HL-60 (cell line): ENCODE data around the gene KCNT1.

Experiments used
- DNase-seq, 2 experiments: peaks; one replicate each; pipeline ENCODE4 v3.0.0-alpha.2; 2010 to 2020; ENCODE audit warnings: low read depth in 1 of 2, low spot score in 1 of 2
- H3K27ac ChIP-seq: fragments of 250-450 bp; sonication (Bioruptor Pico); replicated peaks from 2 replicates; pipeline ENCODE4 v1.5.1; 2020; ENCODE audit warnings: mild to moderate bottlenecking, moderate library complexity
- H3K27me3 ChIP-seq: fragments of 250-450 bp; sonication (Bioruptor Pico); 2 replicates; pipeline ENCODE4 v1.5.1; 2021; ENCODE audit warnings: mild to moderate bottlenecking, moderate library complexity; ENCODE audit not compliant: insufficient read depth, poor library complexity, severe bottlenecking
- H3K4me3 ChIP-seq: replicated peaks from 2 replicates; pipeline ENCODE4 v1.5.1; 2011; ENCODE audit warnings: mild to moderate bottlenecking, control low read depth, low read length; ENCODE audit not compliant: insufficient read depth
- GABPA ChIP-seq: IDR thresholded peaks from 2 replicates; pipeline ENCODE4 v1.6.1; 2012; ENCODE audit warnings: low read depth
- POLR2AphosphoS5 ChIP-seq: IDR thresholded peaks from 2 replicates; pipeline ENCODE4 v1.6.1; 2012; ENCODE audit warnings: low read depth
- SPI1 ChIP-seq: IDR thresholded peaks from 2 replicates; pipeline ENCODE4 v1.6.1; 2012; ENCODE audit warnings: low read depth, mild to moderate bottlenecking, borderline replicate concordance
- TF ChIP-seq, protein P1 (sequence below): IDR thresholded peaks from 2 replicates; pipeline ENCODE4 v1.6.1; 2012; ENCODE audit warnings: low read depth; ENCODE audit not compliant: insufficient replicate concordance
- TF ChIP-seq, protein P2 (sequence below): IDR thresholded peaks from one replicate; pipeline ENCODE4 v1.5.1; 2011; ENCODE audit warnings: low read length, control low read depth, inconsistent platforms; ENCODE audit not compliant: insufficient read depth

Gene KCNT1

DNA sequence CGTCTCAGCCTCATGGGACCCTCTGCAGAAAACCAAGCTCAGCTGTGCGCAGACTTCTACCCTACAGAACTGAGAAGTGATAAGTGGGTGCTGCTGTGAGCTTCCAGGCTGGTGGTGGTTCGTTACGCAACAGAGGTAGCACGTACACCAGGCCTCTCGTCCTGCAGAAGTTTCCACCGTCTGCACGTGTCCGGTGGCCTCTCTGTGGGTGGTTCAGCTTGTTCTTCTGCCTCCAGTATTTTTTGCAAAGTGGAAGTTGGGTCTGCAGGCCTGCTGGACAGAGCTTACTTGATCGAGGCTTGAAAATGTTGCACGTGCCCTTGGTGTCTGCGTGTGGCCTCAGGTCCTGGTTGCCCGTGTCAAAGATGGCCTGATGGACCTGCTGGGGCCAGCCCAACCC, 27.5 kb downstream of the KCNT1 start:
- H3K27ac ChIP-seq = no peak overlapping the region
- no peaks in the 10 kb centered on the region for H3K27me3 ChIP-seq
- no peak overlapping the region for H3K4me3 ChIP-seq
- no peak for TF ChIP-seq POLR2AphosphoS5
- TF ChIP-seq, protein P1, sequence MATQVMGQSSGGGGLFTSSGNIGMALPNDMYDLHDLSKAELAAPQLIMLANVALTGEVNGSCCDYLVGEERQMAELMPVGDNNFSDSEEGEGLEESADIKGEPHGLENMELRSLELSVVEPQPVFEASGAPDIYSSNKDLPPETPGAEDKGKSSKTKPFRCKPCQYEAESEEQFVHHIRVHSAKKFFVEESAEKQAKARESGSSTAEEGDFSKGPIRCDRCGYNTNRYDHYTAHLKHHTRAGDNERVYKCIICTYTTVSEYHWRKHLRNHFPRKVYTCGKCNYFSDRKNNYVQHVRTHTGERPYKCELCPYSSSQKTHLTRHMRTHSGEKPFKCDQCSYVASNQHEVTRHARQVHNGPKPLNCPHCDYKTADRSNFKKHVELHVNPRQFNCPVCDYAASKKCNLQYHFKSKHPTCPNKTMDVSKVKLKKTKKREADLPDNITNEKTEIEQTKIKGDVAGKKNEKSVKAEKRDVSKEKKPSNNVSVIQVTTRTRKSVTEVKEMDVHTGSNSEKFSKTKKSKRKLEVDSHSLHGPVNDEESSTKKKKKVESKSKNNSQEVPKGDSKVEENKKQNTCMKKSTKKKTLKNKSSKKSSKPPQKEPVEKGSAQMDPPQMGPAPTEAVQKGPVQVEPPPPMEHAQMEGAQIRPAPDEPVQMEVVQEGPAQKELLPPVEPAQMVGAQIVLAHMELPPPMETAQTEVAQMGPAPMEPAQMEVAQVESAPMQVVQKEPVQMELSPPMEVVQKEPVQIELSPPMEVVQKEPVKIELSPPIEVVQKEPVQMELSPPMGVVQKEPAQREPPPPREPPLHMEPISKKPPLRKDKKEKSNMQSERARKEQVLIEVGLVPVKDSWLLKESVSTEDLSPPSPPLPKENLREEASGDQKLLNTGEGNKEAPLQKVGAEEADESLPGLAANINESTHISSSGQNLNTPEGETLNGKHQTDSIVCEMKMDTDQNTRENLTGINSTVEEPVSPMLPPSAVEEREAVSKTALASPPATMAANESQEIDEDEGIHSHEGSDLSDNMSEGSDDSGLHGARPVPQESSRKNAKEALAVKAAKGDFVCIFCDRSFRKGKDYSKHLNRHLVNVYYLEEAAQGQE = peak; percentile 79
- peak; percentile 61 to 86 for DNase-seq

GRCh38 chr9:135731454-135731853, 29.5 kb downstream of the KCNT1 start:
- TF ChIP-seq POLR2AphosphoS5 (no peak), SPI1 (no peak), GABPA (no peak)
- TF ChIP-seq, protein P2, sequence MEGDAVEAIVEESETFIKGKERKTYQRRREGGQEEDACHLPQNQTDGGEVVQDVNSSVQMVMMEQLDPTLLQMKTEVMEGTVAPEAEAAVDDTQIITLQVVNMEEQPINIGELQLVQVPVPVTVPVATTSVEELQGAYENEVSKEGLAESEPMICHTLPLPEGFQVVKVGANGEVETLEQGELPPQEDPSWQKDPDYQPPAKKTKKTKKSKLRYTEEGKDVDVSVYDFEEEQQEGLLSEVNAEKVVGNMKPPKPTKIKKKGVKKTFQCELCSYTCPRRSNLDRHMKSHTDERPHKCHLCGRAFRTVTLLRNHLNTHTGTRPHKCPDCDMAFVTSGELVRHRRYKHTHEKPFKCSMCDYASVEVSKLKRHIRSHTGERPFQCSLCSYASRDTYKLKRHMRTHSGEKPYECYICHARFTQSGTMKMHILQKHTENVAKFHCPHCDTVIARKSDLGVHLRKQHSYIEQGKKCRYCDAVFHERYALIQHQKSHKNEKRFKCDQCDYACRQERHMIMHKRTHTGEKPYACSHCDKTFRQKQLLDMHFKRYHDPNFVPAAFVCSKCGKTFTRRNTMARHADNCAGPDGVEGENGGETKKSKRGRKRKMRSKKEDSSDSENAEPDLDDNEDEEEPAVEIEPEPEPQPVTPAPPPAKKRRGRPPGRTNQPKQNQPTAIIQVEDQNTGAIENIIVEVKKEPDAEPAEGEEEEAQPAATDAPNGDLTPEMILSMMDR = no peak
- TF ChIP-seq, protein P1 = no peak
- no peak overlapping the region for H3K4me3 ChIP-seq
- no peak overlapping the region for H3K27ac ChIP-seq
- DNase-seq = no peak
- H3K27me3 ChIP-seq = peaks cover 6% of the 10 kb centered on the region

GRCh38 chr9:135732569-135733257, 30.7 kb downstream of the KCNT1 start:
- Histone ChIP-seq H3K4me3 (no peak overlapping the region), H3K27me3 (peaks cover 17% of the 10 kb centered on the region), H3K27ac (no peak overlapping the region)
- DNase-seq = no peak
- TF ChIP-seq, protein P1 = no peak
- TF ChIP-seq POLR2AphosphoS5 (no peak), SPI1 (no peak), GABPA (no peak)
- TF ChIP-seq, protein P2 = no peak
